ENCODE measurements around the gene DUSP18.

DNA sequence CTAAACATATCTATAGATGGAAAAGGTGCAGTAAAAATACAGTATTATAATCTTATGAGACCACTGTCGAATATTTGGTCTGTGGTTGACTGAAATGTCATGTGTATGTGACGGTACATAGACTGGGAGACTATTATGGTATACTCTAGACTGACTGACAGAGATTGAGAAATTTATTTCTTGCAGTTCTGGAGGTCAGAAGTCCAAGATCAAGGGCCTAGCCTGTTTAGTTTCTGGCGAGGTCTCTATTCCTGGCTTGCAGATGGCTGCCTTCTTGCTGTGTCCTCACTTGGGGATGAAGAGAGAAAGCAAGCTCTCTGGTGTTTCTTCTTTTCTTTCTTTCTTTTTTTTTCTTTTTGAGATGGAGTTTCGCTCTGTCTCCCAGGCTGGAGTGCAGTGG, 19.7 kb upstream of the DUSP18 start:
- TF ChIP-seq, protein P1, sequence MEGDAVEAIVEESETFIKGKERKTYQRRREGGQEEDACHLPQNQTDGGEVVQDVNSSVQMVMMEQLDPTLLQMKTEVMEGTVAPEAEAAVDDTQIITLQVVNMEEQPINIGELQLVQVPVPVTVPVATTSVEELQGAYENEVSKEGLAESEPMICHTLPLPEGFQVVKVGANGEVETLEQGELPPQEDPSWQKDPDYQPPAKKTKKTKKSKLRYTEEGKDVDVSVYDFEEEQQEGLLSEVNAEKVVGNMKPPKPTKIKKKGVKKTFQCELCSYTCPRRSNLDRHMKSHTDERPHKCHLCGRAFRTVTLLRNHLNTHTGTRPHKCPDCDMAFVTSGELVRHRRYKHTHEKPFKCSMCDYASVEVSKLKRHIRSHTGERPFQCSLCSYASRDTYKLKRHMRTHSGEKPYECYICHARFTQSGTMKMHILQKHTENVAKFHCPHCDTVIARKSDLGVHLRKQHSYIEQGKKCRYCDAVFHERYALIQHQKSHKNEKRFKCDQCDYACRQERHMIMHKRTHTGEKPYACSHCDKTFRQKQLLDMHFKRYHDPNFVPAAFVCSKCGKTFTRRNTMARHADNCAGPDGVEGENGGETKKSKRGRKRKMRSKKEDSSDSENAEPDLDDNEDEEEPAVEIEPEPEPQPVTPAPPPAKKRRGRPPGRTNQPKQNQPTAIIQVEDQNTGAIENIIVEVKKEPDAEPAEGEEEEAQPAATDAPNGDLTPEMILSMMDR (IDR thresholded peaks at IDR 0.05; ENCODE audit: insufficient read depth, low read length, poor library complexity, severe bottlenecking): no peak
- TF ChIP-seq EZH2phosphoT487 (conservative IDR thresholded peaks at IDR 0.05; ENCODE audit: low read length): no peak
